Endodermal cell (in vitro differentiated cells): ENCODE data around the gene MAN1B1. TPM values are rescaled to one million over a fixed set of nuclear protein-coding genes. Genes with fewer than 3 reads are reported as not detected.
A peak's percentile ranks its signal among the peaks of the same experiment; 100 is the strongest.

Experiments
- DNase-seq: peaks from one replicate; pipeline ENCODE4 v3.0.0-alpha.2; 2017
- H3K27ac ChIP-seq: 2 replicates; pipeline ENCODE4 v1.5.1; 2013; ENCODE audit warnings: mild to moderate bottlenecking, low read depth, low read length, moderate library complexity
- H3K27me3 ChIP-seq: 2 replicates; pipeline ENCODE4 v1.6.1; 2013; ENCODE audit warnings: mild to moderate bottlenecking, low read length, moderate library complexity; ENCODE audit not compliant: insufficient read depth, control insufficient read depth, poor library complexity, severe bottlenecking
- H3K36me3 ChIP-seq: 2 replicates; pipeline ENCODE4 v1.7.0; 2013; ENCODE audit warnings: mild to moderate bottlenecking, low read length, moderate library complexity; ENCODE audit not compliant: control insufficient read depth, insufficient read depth
- H3K4me1 ChIP-seq: one replicate; pipeline ENCODE4 v1.7.0; 2013; ENCODE audit warnings: low read length; ENCODE audit not compliant: control insufficient read depth, insufficient read depth
- H3K4me3 ChIP-seq: 2 replicates; pipeline ENCODE4 v1.5.1; 2013; ENCODE audit warnings: mild to moderate bottlenecking, low read length, moderate library complexity
- H3K9ac ChIP-seq: 2 replicates; pipeline ENCODE4 v1.6.1; 2013; ENCODE audit warnings: mild to moderate bottlenecking, low read length, moderate library complexity; ENCODE audit not compliant: poor library complexity, severe bottlenecking; ENCODE audit errors: extremely low read depth
- H3K9me3 ChIP-seq: 2 replicates; pipeline ENCODE4 v1.6.1; 2013; ENCODE audit warnings: mild to moderate bottlenecking, low read length, moderate library complexity; ENCODE audit not compliant: control insufficient read depth
- H3K27ac Mint-ChIP-seq: 2 replicates; pipeline ENCODE4 v1.8.0; 2020; ENCODE audit warnings: mixed read lengths
- H3K27me3 Mint-ChIP-seq: 2 replicates; pipeline ENCODE4 v1.8.0; 2021; ENCODE audit warnings: mild to moderate bottlenecking, mixed read lengths; ENCODE audit not compliant: insufficient read depth
- H3K36me3 Mint-ChIP-seq: 2 replicates; pipeline ENCODE4 v1.8.0; 2020; ENCODE audit warnings: low read depth, mixed read lengths
- H3K4me1 Mint-ChIP-seq: 2 replicates; pipeline ENCODE4 v1.8.0; 2020; ENCODE audit warnings: mixed read lengths
- H3K4me3 Mint-ChIP-seq: 2 replicates; pipeline ENCODE4 v1.8.0; 2020; ENCODE audit warnings: mild to moderate bottlenecking, moderate library complexity, mixed read lengths
- H3K9me3 Mint-ChIP-seq: 2 replicates; pipeline ENCODE4 v1.8.0; 2020; ENCODE audit warnings: mild to moderate bottlenecking, mixed read lengths
- WGBS, 2 experiments: methylation state at CpG; one replicate each; pipeline versions ENCODE4 v1.1.5 to v1.1.7; 2013; ENCODE audit warnings: missing lambda C conversion rate in 2 of 2, mixed read lengths in 1 of 2; ENCODE audit not compliant: insufficient coverage in 1 of 2, insufficient read length in 1 of 2; 5-methylcytosine and 5-hydroxymethylcytosine counted together
- total RNA-seq, 2 donors: library from RNA; stranded (reverse); fragmentation: NEBNext Ultra II Directional in 1 of 2; extraction: Animal tissue kit (Norgen Biotek cat#: 25700) in 1 of 2; gene quantifications; 2 replicates in 1 of 2; 3 replicates in 1 of 2; pipeline ENCODE4 v1.2.1, GENCODE V29; 2021
- TF ChIP-seq, protein P1 (sequence below): fragments of 200-600 bp; sonication (generic); conservative IDR thresholded peaks from 2 replicates; pipeline ENCODE4 v1.5.0; 2021; ENCODE audit warnings: antibody characterized with exemption, mild to moderate bottlenecking

MAN1B1 gene
- total RNA-seq, 2 donors from 2014 or later, result 62.1 to 63.5 TPM

DNA sequence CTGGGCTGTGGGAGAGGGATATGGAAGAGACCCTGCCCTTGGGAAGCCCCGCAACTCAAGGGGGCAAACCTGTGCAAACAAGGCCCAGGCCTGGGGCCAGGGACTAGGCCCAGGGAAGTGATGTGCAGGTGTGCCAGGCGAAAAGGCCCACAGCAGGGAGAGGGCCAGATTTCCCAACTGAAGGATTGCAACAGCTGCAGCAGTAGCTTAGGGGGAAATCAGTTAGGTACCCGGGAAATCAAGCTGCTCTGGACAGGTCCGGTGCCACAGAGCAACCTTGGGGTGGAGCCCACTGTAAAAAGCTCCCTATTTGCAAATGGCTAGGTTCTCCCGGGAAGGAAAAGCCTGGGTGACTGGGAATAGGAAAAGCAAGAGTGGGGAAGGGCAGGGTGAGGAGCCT, 62.6 kb downstream of the MAN1B1 start:
- Histone ChIP-seq H3K4me3 (no peak overlapping the region), H3K27me3 (peaks cover 14% of the 10 kb centered on the region), H3K27ac (no peak overlapping the region), H3K4me1 (no peaks in the 10 kb centered on the region), H3K9ac (no peak overlapping the region), H3K36me3 (no peaks in the 10 kb centered on the region), H3K9me3 (no peaks in the 10 kb centered on the region)
- no peak overlapping the region for H3K4me3 Mint-ChIP-seq
- H3K9me3 Mint-ChIP-seq, result no peaks in the 10 kb centered on the region
- WGBS, 2 experiments, result 81 to 83% methylated on average over 5 of the region's 5 CpGs
- H3K27ac Mint-ChIP-seq, result no peak overlapping the region
- DNase-seq, result no peak
- no peaks in the 10 kb centered on the region for H3K4me1 Mint-ChIP-seq
- TF ChIP-seq, protein P1, sequence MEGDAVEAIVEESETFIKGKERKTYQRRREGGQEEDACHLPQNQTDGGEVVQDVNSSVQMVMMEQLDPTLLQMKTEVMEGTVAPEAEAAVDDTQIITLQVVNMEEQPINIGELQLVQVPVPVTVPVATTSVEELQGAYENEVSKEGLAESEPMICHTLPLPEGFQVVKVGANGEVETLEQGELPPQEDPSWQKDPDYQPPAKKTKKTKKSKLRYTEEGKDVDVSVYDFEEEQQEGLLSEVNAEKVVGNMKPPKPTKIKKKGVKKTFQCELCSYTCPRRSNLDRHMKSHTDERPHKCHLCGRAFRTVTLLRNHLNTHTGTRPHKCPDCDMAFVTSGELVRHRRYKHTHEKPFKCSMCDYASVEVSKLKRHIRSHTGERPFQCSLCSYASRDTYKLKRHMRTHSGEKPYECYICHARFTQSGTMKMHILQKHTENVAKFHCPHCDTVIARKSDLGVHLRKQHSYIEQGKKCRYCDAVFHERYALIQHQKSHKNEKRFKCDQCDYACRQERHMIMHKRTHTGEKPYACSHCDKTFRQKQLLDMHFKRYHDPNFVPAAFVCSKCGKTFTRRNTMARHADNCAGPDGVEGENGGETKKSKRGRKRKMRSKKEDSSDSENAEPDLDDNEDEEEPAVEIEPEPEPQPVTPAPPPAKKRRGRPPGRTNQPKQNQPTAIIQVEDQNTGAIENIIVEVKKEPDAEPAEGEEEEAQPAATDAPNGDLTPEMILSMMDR, result no peak
- peaks cover 14% of the 10 kb centered on the region for H3K27me3 Mint-ChIP-seq
- no peaks in the 10 kb centered on the region for H3K36me3 Mint-ChIP-seq

DNA sequence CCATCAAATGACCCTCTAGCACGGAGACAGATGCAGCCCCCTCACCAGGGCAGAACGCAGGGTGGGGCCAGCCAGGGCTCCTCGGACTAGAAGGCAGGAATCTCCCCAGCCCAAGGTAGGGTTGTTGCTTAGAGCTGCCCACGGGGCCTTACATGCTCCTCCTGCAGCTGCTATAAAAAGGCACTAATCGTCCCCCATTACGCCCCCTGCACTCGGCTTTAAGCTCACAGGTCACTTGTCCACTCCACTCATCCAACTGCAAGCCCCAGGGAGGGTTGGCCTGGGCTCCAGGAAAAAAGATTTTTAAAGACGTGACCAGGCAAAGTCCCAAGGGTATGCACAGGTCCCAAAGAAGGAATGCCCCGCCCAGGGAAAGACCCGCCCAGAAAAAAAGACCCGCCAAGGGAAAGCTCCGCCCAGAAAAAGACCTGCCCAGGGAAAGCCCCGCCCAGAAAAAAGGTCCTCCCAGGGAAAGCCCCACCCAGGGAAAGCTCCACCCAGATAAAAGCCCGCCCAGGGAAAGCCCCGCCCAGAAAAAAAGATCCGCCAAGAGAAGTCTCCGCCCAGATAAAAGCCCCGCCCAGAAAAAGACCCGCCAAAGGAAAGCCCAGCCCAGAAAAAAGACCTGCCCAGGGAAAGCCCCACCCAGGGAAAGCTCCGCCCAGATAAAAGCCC, 63.3 kb downstream of the MAN1B1 start:
- Histone ChIP-seq H3K4me3 (no peak overlapping the region), H3K36me3 (no peaks in the 10 kb centered on the region), H3K27me3 (peaks cover 16% of the 10 kb centered on the region), H3K9me3 (no peaks in the 10 kb centered on the region), H3K9ac (no peak overlapping the region), H3K27ac (no peak overlapping the region), H3K4me1 (no peaks in the 10 kb centered on the region)
- peak; percentile 80 for DNase-seq
- Mint-ChIP-seq H3K4me3 (no peak overlapping the region), H3K36me3 (no peaks in the 10 kb centered on the region), H3K27ac (no peak overlapping the region), H3K4me1 (no peaks in the 10 kb centered on the region), H3K9me3 (no peaks in the 10 kb centered on the region), H3K27me3 (peaks cover 19% of the 10 kb centered on the region)
- 82 to 85% methylated on average over 16 to 20 of the region's 20 CpGs for WGBS, 2 experiments
- TF ChIP-seq, protein P1, result no peak

- H3K9me3 Mint-ChIP-seq, result no peaks in the 10 kb centered on the region
- no peak overlapping the region for H3K9ac ChIP-seq
- H3K4me1 Mint-ChIP-seq, result no peaks in the 10 kb centered on the region
- peaks cover 24% of the 10 kb centered on the region for H3K27me3 ChIP-seq
- no peaks in the 10 kb centered on the region for H3K4me1 ChIP-seq
- peak; percentile 89 for DNase-seq
- H3K27ac Mint-ChIP-seq, result no peak overlapping the region
- H3K27me3 Mint-ChIP-seq, result peaks cover 26% of the 10 kb centered on the region
- no peak overlapping the region for H3K4me3 ChIP-seq
- H3K36me3 ChIP-seq, result no peaks in the 10 kb centered on the region
- no peak overlapping the region for H3K27ac ChIP-seq
- no peaks in the 10 kb centered on the region for H3K9me3 ChIP-seq
- H3K4me3 Mint-ChIP-seq, result no peak overlapping the region
- 67 to 75% methylated on average over 27 to 34 of the region's 34 CpGs for WGBS, 2 experiments
- TF ChIP-seq, protein P1, result no peak
- no peaks in the 10 kb centered on the region for H3K36me3 Mint-ChIP-seq
These were observed 64.1 kb downstream of the MAN1B1 start for GRCh38 chr9:137150617-137151457.
